ENCODE results near the gene TLL1. TPM values are rescaled to one million over a fixed set of nuclear protein-coding genes. Genes with fewer than 3 reads are reported as not detected.

Gene TLL1
- polyA plus RNA-seq, 1 of the 3 experiments (the other 2 are of a cell fraction) = 0.07 TPM

GRCh38 chr4:165874072-165874790, 1.2 kb downstream of the TLL1 start:
- no peak for TF ChIP-seq NFIC (IDR thresholded peaks at IDR 0.05; ENCODE audit: borderline replicate concordance)
- H3K27me3 ChIP-seq (ENCODE audit: insufficient read depth) = peaks cover 46% of the 10 kb centered on the region
- 8% methylated on average over 26 of the region's 27 CpGs for WGBS (ENCODE audit: low lambda C conversion rate)
- peaks cover 0 to 3% of the 10 kb centered on the region in 2 experiments; a peak in 2 of 4 replicates for H3K4me1 ChIP-seq (ENCODE audit: control insufficient read depth in 1 of 2, insufficient read depth in 2 of 2, low read depth in 1 of 2, low read length in 1 of 2)
- peak overlapping the region; percentile 89 for H3K4me2 ChIP-seq
- H3K9me3 ChIP-seq = no peaks in the 10 kb centered on the region
- no peak overlapping the region for H3K9ac ChIP-seq
- no peaks in the 10 kb centered on the region for H3K9me2 ChIP-seq
- DNase-seq = peak; percentile 16
- H3K27ac ChIP-seq (ENCODE audit: low read depth in 2 of 2, low read length in 1 of 2) = no peak overlapping the region; a peak in 1 of 4 replicates
- ChIA-PET POLR2A (no interaction called here), CTCF (no interaction called here)
- H3F3A ChIP-seq (replicated peaks; ENCODE audit: insufficient read depth) = no peaks in the 10 kb centered on the region
- H3K79me2 ChIP-seq (ENCODE audit: insufficient read depth) = no peaks in the 10 kb centered on the region
- H4K20me1 ChIP-seq (ENCODE audit: insufficient read depth) = no peaks in the 10 kb centered on the region
- peak overlapping the region; percentile 44 to 59 for H3K4me3 ChIP-seq (ENCODE audit: low read depth in 2 of 2, low read length in 1 of 2)
- H2AFZ ChIP-seq (ENCODE audit: low read depth) = 0 out of 2 replicates have a peak overlapping the region, but pooled peaks have one; percentile 82
- H3K36me3 ChIP-seq (replicated peaks in 1 of 2; ENCODE audit: control insufficient read depth in 1 of 2, insufficient read depth in 2 of 2, low read length in 1 of 2) = no peaks in the 10 kb centered on the region

GRCh38 chr4:165874791-165875371, 1.8 kb downstream of the TLL1 start:
- Histone ChIP-seq H3K27ac (ENCODE audit: low read depth in 2 of 2, low read length in 1 of 2) (peak overlapping the region in 1 of 2 experiments; percentile 22; a peak in 1 of 4 replicates), H3K4me1 (ENCODE audit: control insufficient read depth in 1 of 2, insufficient read depth in 2 of 2, low read depth in 1 of 2, low read length in 1 of 2) (peaks cover 0 to 3% of the 10 kb centered on the region in 2 experiments; a peak in 2 of 4 replicates), H3K9ac (no peak overlapping the region), H4K20me1 (ENCODE audit: insufficient read depth) (no peaks in the 10 kb centered on the region), H3K9me2 (no peaks in the 10 kb centered on the region), H2AFZ (ENCODE audit: low read depth) (no peak overlapping the region), H3K27me3 (ENCODE audit: insufficient read depth) (peaks cover 46% of the 10 kb centered on the region), H3F3A (replicated peaks; ENCODE audit: insufficient read depth) (no peaks in the 10 kb centered on the region), H3K4me3 (ENCODE audit: low read depth in 2 of 2, low read length in 1 of 2) (peak overlapping the region; percentile 7 to 59; a peak in 1 of 4 replicates), H3K36me3 (replicated peaks in 1 of 2; ENCODE audit: control insufficient read depth in 1 of 2, insufficient read depth in 2 of 2, low read length in 1 of 2) (no peaks in the 10 kb centered on the region), H3K9me3 (no peaks in the 10 kb centered on the region), H3K79me2 (ENCODE audit: insufficient read depth) (no peaks in the 10 kb centered on the region), H3K4me2 (peak overlapping the region; percentile 89; the same call in 1 of the 2 replicates)
- POLR2A ChIA-PET = no interaction called here
- WGBS (ENCODE audit: low lambda C conversion rate) = 16% methylated on average over 22 of the region's 38 CpGs
- CTCF ChIA-PET = no interaction called here
- no peak for TF ChIP-seq PBX3 (IDR thresholded peaks at IDR 0.05)
- no peak for TF ChIP-seq MXI1 (IDR thresholded peaks at IDR 0.05; ENCODE audit: low read depth, low read length)
- TF ChIP-seq FOXJ3 (CRISPR knock-in tag; IDR thresholded peaks at IDR 0.05) = no peak
- TF ChIP-seq RXRA (IDR thresholded peaks at IDR 0.05; ENCODE audit: borderline replicate concordance, low read depth) = no peak
- no peak for TF ChIP-seq GABPA (IDR thresholded peaks at IDR 0.05; ENCODE audit: low read depth)
- TF ChIP-seq RCOR1 (IDR thresholded peaks at IDR 0.05; ENCODE audit: low read length) = no peak
- no peak for TF ChIP-seq ELF1 (IDR thresholded peaks at IDR 0.05)
- TF ChIP-seq CHD2 (IDR thresholded peaks at IDR 0.05; ENCODE audit: low read length, partially characterized antibody) = no peak
- no peak for TF ChIP-seq SMC3 (IDR thresholded peaks at IDR 0.05; ENCODE audit: low read depth, low read length)
- no peak for TF ChIP-seq CTCF (IDR thresholded peaks at IDR 0.05)
- no peak for TF ChIP-seq FOSL2 (IDR thresholded peaks at IDR 0.05; ENCODE audit: borderline replicate concordance, low read depth)
- TF ChIP-seq TCF12 (IDR thresholded peaks at IDR 0.05) = no peak
- no peak for TF ChIP-seq JUND (IDR thresholded peaks at IDR 0.05)
- no peak for TF ChIP-seq POLR2AphosphoS5 (IDR thresholded peaks at IDR 0.05; ENCODE audit: low read depth, low read length)
- TF ChIP-seq GATA2 (CRISPR knock-in tag; IDR thresholded peaks at IDR 0.05) = no peak
- no peak for TF ChIP-seq FOXM1 (IDR thresholded peaks at IDR 0.05; ENCODE audit: low read depth)
- TF ChIP-seq REST (IDR thresholded peaks at IDR 0.05; ENCODE audit: low read depth, low read length) = no peak
- TF ChIP-seq TAF1 (IDR thresholded peaks at IDR 0.05; ENCODE audit: borderline replicate concordance, low read depth, low read length) = no peak
- DNase-seq = peak; percentile 3

Measured in SK-N-SH (cell line).